Gastroesophageal sphincter (tissue), 4 donors: ENCODE results near the gene MREG. TPM values are rescaled to one million over a fixed set of nuclear protein-coding genes. Genes with fewer than 3 reads are reported as not detected.

ENCODE experiments used
- ATAC-seq: fragments of 150-250 bp; one replicate; pipeline ENCODE4 v1.9.1; 2016; ENCODE audit warnings: mild to moderate bottlenecking, moderate library complexity
- H3K27ac ChIP-seq, 4 donors: fragments of 200-600 bp; sonication (generic) in 3 of 4; 1 replicate in 3 of 4; 2 replicates in 1 of 4; pipeline ENCODE4 v1.5.1; 2016 to 2019
- H3K27me3 ChIP-seq: fragments of 200-600 bp; sonication (generic); one replicate; pipeline ENCODE4 v1.5.1; 2019
- H3K36me3 ChIP-seq, 2 donors: fragments of 200-600 bp; sonication (generic); one replicate each; pipeline ENCODE4 v1.5.1; 2019; ENCODE audit warnings: control low read depth in 1 of 2
- H3K4me1 ChIP-seq, 3 donors: fragments of 200-600 bp; sonication (generic); 1 replicate in 2 of 3; 2 replicates in 1 of 3; pipeline ENCODE4 v1.5.1; 2016 to 2019; ENCODE audit warnings: control low read depth in 2 of 3
- H3K4me3 ChIP-seq, 2 donors: fragments of 200-600 bp; sonication (generic); one replicate each; pipeline ENCODE4 v1.5.1; 2019; ENCODE audit warnings: mild to moderate bottlenecking in 1 of 2, moderate library complexity in 1 of 2
- H3K9me3 ChIP-seq, 3 donors: fragments of 200-600 bp; sonication (generic); one replicate each; pipeline ENCODE4 v1.5.1; 2017 to 2019; ENCODE audit warnings: control low read depth in 2 of 3
- EP300 ChIP-seq: sonication (generic); formaldehyde crosslinking; IDR thresholded peaks from one replicate; pipeline ENCODE4 v1.6.1; 2017; ENCODE audit warnings: antibody characterized with exemption, mild to moderate bottlenecking
- POLR2A ChIP-seq, 2 donors: fragments of 450-650 bp; IDR thresholded peaks; one replicate each; pipeline ENCODE4 v1.6.1; 2017; ENCODE audit warnings: antibody characterized with exemption in 2 of 2, mild to moderate bottlenecking in 2 of 2, moderate library complexity in 1 of 2
- POLR2AphosphoS5 ChIP-seq: sonication (generic); formaldehyde crosslinking; IDR thresholded peaks from one replicate; pipeline ENCODE4 v1.6.1; 2017; ENCODE audit warnings: antibody characterized with exemption
- WGBS, 2 donors: methylation state at CpG; one replicate each; pipeline ENCODE4 v1.1.5; 2018; ENCODE audit warnings: low coverage in 1 of 2; 5-methylcytosine and 5-hydroxymethylcytosine counted together
- total RNA-seq, 4 donors: library from RNA; depleted of rRNA; stranded (reverse); fragments of >200 nt; gene quantifications; one replicate each; pipeline ENCODE4 v1.1.0, GENCODE V29; 2016
- TF ChIP-seq, protein P1 (sequence below), 4 experiments: fragments of 200-600 bp in 2 of 4; fragments of 450-650 bp in 2 of 4; sonication (generic) in 1 of 4; IDR thresholded peaks; one replicate each; pipeline ENCODE4 v1.5.1; 2017 to 2019; ENCODE audit warnings: antibody characterized with exemption in 4 of 4, mild to moderate bottlenecking in 2 of 4, moderate library complexity in 2 of 4

MREG gene
- total RNA-seq, 4 donors from 2014 or later = 0.40 to 3.3 (median 0.54) TPM

DNA sequence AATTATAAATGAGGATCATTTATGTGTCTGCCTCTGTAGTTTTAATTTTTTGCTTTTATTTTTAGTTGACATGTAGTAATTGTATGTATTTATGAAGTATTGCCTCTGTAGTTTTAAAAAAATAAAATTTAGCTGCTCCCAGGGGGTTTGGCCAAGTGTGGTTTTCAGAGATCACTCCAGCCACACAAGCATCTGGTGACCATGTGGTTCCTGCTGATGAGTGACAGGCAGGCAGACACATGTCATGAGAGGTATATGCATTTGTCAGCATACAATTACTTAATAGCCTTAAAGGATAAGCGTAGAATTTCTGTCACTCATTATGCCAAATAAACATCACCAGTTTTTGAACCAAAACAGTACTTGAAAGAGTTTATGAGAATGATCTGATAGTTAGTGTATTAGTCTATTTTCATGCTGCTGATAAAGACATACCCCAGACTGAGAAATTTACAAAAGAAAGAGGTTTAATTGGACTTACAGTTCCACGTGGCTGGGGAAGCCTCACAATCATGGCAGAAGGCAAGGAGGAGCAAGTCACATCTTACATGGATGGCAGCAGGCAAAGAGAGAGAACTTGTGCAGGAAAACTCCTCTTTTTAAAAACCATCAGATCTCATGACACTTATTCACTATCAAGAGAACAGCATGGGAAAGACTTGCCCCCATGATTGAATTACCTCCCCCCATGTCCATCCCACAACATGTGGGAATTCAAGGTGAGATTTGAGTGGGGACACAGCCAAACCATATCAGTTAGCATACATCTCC is 29.6 kb downstream of the MREG start:
- H3K4me3 ChIP-seq = no peak overlapping the region
- ATAC-seq = no peak
- 25 to 71% methylated on average over 1 to 2 of the region's 2 CpGs for WGBS, 2 donors
- H3K36me3 ChIP-seq = no peaks in the 10 kb centered on the region
- no peak overlapping the region for H3K27ac ChIP-seq
- no peaks in the 10 kb centered on the region for H3K4me1 ChIP-seq
- no peaks in the 10 kb centered on the region for H3K9me3 ChIP-seq
- no peaks in the 10 kb centered on the region for H3K27me3 ChIP-seq
- TF ChIP-seq, protein P1, sequence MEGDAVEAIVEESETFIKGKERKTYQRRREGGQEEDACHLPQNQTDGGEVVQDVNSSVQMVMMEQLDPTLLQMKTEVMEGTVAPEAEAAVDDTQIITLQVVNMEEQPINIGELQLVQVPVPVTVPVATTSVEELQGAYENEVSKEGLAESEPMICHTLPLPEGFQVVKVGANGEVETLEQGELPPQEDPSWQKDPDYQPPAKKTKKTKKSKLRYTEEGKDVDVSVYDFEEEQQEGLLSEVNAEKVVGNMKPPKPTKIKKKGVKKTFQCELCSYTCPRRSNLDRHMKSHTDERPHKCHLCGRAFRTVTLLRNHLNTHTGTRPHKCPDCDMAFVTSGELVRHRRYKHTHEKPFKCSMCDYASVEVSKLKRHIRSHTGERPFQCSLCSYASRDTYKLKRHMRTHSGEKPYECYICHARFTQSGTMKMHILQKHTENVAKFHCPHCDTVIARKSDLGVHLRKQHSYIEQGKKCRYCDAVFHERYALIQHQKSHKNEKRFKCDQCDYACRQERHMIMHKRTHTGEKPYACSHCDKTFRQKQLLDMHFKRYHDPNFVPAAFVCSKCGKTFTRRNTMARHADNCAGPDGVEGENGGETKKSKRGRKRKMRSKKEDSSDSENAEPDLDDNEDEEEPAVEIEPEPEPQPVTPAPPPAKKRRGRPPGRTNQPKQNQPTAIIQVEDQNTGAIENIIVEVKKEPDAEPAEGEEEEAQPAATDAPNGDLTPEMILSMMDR (IDR thresholded peaks at IDR 0.05) = no peak

DNA sequence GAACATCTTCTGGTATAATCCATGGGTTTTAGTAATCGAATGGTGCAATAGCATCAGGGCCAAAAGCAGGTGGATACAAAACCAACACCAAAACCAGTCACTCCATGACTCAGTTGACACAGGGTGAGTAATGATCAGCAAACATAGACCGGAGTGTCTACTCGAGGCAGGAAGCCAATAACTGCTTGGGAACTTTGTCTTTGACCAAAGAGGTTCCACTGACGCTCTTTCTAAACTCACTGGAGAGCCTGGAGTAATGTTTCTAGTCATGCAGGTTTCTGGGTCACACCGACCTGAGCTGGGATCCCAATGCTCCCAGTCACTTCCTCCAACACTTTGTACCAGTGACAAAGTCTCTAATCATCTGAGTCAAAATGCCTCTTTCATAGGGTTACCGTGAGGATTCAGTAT is 30.9 kb downstream of the MREG start:
- no peaks in the 10 kb centered on the region for H3K9me3 ChIP-seq
- H3K4me1 ChIP-seq = no peaks in the 10 kb centered on the region
- H3K27me3 ChIP-seq = no peaks in the 10 kb centered on the region
- H3K36me3 ChIP-seq = no peaks in the 10 kb centered on the region
- H3K27ac ChIP-seq = no peak overlapping the region
- no peak overlapping the region for H3K4me3 ChIP-seq
- no peak for ATAC-seq
- TF ChIP-seq POLR2A (IDR thresholded peaks at IDR 0.05) = no peak
- TF ChIP-seq EP300 = no peak
- no peak for TF ChIP-seq POLR2AphosphoS5
- TF ChIP-seq, protein P1 (IDR thresholded peaks at IDR 0.05) = no peak
- WGBS, 2 donors = 79 to 80% methylated on average over 3 to 6 of the region's 6 CpGs

GRCh38 chr2:215981115-215981514 is 32.2 kb downstream of the MREG start:
- TF ChIP-seq, protein P1 (IDR thresholded peaks at IDR 0.05) = no peak
- TF ChIP-seq POLR2A (IDR thresholded peaks at IDR 0.05) (no peak), POLR2AphosphoS5 (no peak), EP300 (no peak)
- no peaks in the 10 kb centered on the region for H3K9me3 ChIP-seq
- no peaks in the 10 kb centered on the region for H3K27me3 ChIP-seq
- no peaks in the 10 kb centered on the region for H3K36me3 ChIP-seq
- no peak for ATAC-seq
- WGBS, 2 donors = 75 to 87% methylated on average over 6 to 7 of the region's 7 CpGs
- no peaks in the 10 kb centered on the region for H3K4me1 ChIP-seq
- no peak overlapping the region for H3K27ac ChIP-seq
- H3K4me3 ChIP-seq = no peak overlapping the region

DNA sequence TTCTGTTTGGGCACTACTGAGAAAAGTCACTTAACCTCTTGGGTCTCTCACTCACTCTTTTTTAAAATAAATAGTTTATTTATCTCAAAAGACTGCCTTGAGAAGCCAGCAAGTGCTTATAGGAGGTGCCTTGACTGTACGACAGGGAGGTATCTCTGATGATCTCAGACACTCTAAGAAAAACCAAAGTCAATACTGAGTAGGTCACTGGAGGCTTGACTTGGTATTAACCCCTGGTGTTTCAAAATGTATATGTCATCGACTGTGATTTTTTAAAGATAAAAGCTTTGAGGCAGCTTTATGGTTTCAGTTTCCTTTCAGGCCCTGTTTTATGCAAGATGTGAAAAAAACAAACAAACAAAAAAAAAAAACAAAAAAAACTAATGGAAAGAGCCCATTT is 33.7 kb downstream of the MREG start:
- Histone ChIP-seq H3K36me3 (no peaks in the 10 kb centered on the region), H3K27ac (no peak overlapping the region), H3K4me1 (no peaks in the 10 kb centered on the region), H3K4me3 (no peak overlapping the region), H3K9me3 (no peaks in the 10 kb centered on the region), H3K27me3 (no peaks in the 10 kb centered on the region)
- ATAC-seq = no peak
- WGBS, 2 donors = 67 to 76% methylated on average over 1 to 2 of the region's 2 CpGs
- no peak for TF ChIP-seq POLR2AphosphoS5

DNA sequence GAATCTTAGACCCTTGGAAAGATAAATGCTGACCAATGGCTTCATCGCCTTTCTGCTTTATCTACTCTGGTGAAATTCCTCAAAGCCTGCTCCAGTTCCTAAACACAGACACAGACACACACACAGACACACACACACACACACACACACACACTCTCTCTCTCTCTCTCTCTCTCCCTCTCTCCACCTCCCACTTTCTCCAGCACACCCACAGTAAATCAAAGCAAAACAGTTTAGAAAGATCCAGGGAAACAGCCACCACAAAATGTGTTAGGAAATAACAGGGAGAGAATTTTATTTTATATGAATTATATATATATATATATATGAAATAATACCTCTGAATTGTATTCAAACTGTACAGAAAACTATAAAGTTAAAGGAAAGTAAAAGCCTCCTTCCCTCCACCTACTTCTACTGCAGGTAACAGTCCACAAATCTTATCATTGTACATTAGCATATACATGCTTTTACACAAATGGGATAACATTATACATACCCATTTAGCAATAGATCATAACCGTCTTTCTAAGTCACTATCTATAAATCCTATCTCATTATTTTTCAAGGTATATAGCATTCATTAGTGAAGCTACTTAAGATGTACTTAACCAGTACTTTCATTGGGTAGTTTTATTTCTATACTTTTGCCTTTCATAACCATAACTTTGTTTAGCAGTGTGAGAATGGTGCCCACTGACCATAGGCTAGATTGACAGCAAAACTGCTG is 38.5 kb downstream of the MREG start:
- no peak overlapping the region for H3K27ac ChIP-seq

More for the DNA sequence above, 38.5 kb downstream of the MREG start:
- ATAC-seq = no peak
- Histone ChIP-seq H3K9me3 (no peaks in the 10 kb centered on the region), H3K27me3 (no peaks in the 10 kb centered on the region), H3K36me3 (no peaks in the 10 kb centered on the region), H3K4me3 (no peak overlapping the region), H3K4me1 (no peaks in the 10 kb centered on the region)
- WGBS, 2 donors = 80 to 93% methylated on average over 2 of the region's 2 CpGs
- no peak for TF ChIP-seq EP300
- TF ChIP-seq POLR2AphosphoS5 = no peak
- TF ChIP-seq, protein P1 (IDR thresholded peaks at IDR 0.05) = no peak
